GM10266 (cell line): ENCODE results near the gene CYP39A1.

Source experiments
- DNase-seq: peaks from one replicate; pipeline ENCODE4 v3.0.0; 2012; ENCODE audit errors: extremely low spot score
- CTCF ChIP-seq: IDR thresholded peaks from 2 replicates; pipeline ENCODE4 v1.5.1; 2012; ENCODE audit warnings: mild to moderate bottlenecking, low read depth; ENCODE audit not compliant: control insufficient read depth, insufficient read depth; ENCODE audit errors: missing control alignments

Gene CYP39A1

DNA sequence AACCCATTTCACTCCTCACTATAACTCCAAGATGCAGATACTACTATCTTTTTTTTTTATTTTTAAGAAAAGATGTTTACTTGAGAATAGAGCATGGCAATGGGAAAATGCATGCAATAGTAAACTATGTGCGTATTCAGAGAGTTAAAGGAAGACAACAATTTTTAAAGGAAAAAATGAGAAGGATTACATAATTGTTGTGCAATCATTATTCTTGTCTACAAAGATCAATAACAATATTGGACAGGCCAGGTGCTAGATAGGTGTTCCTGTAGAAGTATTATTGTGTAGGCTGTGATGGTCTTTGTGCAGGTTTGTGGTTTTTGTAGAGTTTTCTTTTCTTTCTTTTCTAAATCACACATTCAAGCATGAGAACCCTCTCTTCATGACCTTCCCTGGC, 20.6 kb downstream of the CYP39A1 start:
- no peak for TF ChIP-seq CTCF
- DNase-seq, result no peak

GRCh38 chr6:46629691-46630090, 22.9 kb downstream of the CYP39A1 start:
- TF ChIP-seq CTCF, result no peak

GRCh38 chr6:46628976-46629375, 23.6 kb downstream of the CYP39A1 start:
- no peak for DNase-seq
- no peak for TF ChIP-seq CTCF

More at GRCh38 chr6:46629691-46630090, 22.9 kb downstream of the CYP39A1 start:
- no peak for DNase-seq

- no peak for TF ChIP-seq CTCF
- no peak for DNase-seq
These were observed 24.1 kb downstream of the CYP39A1 start for GRCh38 chr6:46628498-46628897.

DNA sequence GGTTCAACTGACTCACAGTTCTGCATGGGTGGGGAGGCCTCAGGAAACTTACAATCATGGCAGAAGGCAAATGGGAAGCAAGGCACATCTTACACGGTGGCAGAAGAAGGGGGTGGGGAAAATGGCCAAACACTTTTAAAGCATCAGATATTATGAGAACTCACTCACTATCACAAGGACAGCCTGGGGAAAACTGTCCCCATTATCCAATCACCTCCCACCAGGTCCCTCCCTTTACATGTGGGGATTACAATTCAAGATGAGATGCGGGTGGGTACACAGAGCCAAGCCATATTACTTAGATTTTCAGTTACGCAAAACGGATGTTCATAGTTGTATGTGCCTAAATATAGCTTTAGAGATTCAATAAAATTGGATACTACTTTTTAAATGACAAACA, 25.6 kb downstream of the CYP39A1 start:
- TF ChIP-seq CTCF, result no peak

DNA sequence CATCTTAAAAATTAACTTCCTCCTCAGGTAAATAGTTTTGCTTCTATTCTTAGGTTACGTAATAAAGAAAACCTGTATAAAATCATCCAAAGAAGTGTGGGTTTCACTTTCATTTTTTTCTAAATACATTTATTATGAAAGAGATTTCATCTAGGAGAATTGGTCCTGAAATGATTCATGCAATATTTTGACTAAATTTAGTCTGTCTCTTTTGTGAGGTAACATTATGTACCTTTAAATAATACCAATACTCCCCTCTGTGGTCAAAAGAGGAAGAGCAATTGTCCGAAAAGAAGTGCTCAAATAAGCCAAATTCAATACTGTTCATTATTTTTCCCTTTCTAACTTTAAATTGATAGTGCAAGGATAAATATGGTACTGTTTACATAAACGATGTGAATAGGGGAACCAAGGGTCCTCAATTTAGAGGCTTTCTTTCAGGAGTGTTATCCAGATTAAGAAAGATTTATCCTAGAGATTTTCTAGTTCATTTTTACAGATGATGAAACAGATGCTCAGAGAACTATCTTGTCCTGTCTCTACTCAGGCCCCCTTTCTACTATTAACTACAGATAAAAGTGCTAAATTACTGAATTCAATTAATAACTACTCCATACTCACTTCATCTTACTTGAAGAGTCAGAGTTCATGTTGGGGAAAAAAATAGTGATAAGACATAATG, 26.2 kb downstream of the CYP39A1 start:
- DNase-seq, result peak; percentile 12
- TF ChIP-seq CTCF, result peak; percentile 48

More for the DNA sequence above, 25.6 kb downstream of the CYP39A1 start:
- DNase-seq, result no peak

DNA sequence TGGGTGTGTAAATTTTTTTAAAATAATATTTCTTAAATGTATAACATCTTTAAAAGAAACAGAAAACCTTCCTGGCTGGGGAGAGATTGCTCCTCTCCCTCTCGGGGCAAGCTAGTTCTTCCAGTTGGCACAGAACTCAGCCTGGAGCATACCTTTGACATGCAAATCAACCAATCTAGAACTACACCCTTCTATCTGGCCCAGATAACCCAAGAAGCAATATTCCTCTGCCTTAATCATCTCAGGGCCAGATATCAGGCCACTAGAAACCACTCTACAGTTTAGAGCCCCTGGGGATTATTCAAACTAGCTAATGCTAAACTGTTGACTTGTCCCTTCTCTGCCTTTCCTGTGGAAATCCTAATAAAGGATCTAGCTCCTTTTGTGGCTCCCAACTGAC, 33.9 kb downstream of the CYP39A1 start:
- DNase-seq, result no peak
- no peak for TF ChIP-seq CTCF
